IMR-90 (cell line): ENCODE measurements around the gene MLH1. TPM values are rescaled to one million over a fixed set of nuclear protein-coding genes. Genes with fewer than 3 reads are reported as not detected.

Experiments used
- ATAC-seq: fragments of 200-7000 bp; cut with Tn5 transposase; 2 replicates; pipeline ENCODE4 v1.9.1; 2020; ENCODE audit warnings: low read depth, mild to moderate bottlenecking, moderate library complexity
- BruUV-seq: library from RNA; stranded (reverse); fragments of 400-500 nt; replicated peaks from 2 replicates; lab custom pipeline; 2021; lab: Mats Ljungman, UMichigan
- CTCF ChIA-PET: fragments of 300-600 bp; formaldehyde crosslinking; extraction: SDS; loops from one replicate; lab custom pipeline; 2021; ENCODE audit warnings: antibody characterized with exemption; lab: Yijun Ruan, JAX
- POLR2A ChIA-PET: fragments of 300-600 bp; sonication (Branson Sonifier 250); formaldehyde crosslinking; loops from one replicate; lab custom pipeline; 2022; ENCODE audit warnings: antibody characterized with exemption; ENCODE audit not compliant: unreplicated experiment; lab: Charles Lee
- DNase-seq: peaks from one replicate; pipeline ENCODE4 v3.0.0; 2013
- H2AFZ ChIP-seq: replicated peaks from 2 replicates; pipeline ENCODE3; 2013; ENCODE audit warnings: low read length, mild to moderate bottlenecking; ENCODE audit not compliant: poor library complexity
- H2AK5ac ChIP-seq: 2 replicates; pipeline ENCODE4 v1.6.1; 2013; ENCODE audit warnings: low read depth, low read length, inconsistent platforms
- H2AK9ac ChIP-seq: replicated peaks from 2 replicates; pipeline ENCODE3; 2013; ENCODE audit warnings: mild to moderate bottlenecking, low read depth, low read length, moderate library complexity; ENCODE audit not compliant: poor library complexity
- H2BK120ac ChIP-seq: 2 replicates; pipeline ENCODE4 v1.6.1; 2013; ENCODE audit warnings: low read depth, low read length, inconsistent platforms
- H2BK15ac ChIP-seq: 3 replicates; pipeline ENCODE4 v1.6.1; 2013; ENCODE audit warnings: low read depth, low read length, inconsistent platforms
- H2BK20ac ChIP-seq: 2 replicates; pipeline ENCODE4 v1.6.1; 2013; ENCODE audit warnings: low read depth, mild to moderate bottlenecking, inconsistent platforms, low read length, moderate library complexity
- H2BK5ac ChIP-seq: 2 replicates; pipeline ENCODE4 v1.6.1; 2013; ENCODE audit warnings: mild to moderate bottlenecking, low read depth, low read length, inconsistent platforms; ENCODE audit not compliant: poor library complexity, severe bottlenecking
- H3K14ac ChIP-seq: replicated peaks from 2 replicates; pipeline ENCODE4 v1.6.1; 2013; ENCODE audit warnings: low read depth, low read length, inconsistent platforms
- H3K18ac ChIP-seq: 2 replicates; pipeline ENCODE4 v1.6.1; 2013; ENCODE audit warnings: low read depth, low read length, control low read depth
- H3K23ac ChIP-seq: 2 replicates; pipeline ENCODE4 v1.6.1; 2013; ENCODE audit warnings: low read depth, low read length, inconsistent platforms
- H3K27ac ChIP-seq: 2 replicates; pipeline ENCODE4 v1.5.1; 2013; ENCODE audit warnings: mild to moderate bottlenecking, control low read depth, low read length; ENCODE audit not compliant: insufficient read depth
- H3K27me3 ChIP-seq: 2 replicates; pipeline ENCODE4 v1.6.1; 2013; ENCODE audit warnings: low read length; ENCODE audit not compliant: control insufficient read depth, insufficient read depth
- H3K36me3 ChIP-seq: 2 replicates; pipeline ENCODE4 v1.6.1; 2013; ENCODE audit warnings: low read length, mixed read lengths; ENCODE audit not compliant: control insufficient read depth, insufficient read depth
- H3K4ac ChIP-seq: 2 replicates; pipeline ENCODE4 v1.6.1; 2013; ENCODE audit warnings: low read depth, low read length, inconsistent platforms
- H3K4me1 ChIP-seq: 2 replicates; pipeline ENCODE4 v1.6.1; 2013; ENCODE audit warnings: low read length, mixed read lengths; ENCODE audit not compliant: control insufficient read depth, insufficient read depth
- H3K4me2 ChIP-seq: 2 replicates; pipeline ENCODE4 v1.6.1; 2013; ENCODE audit warnings: low read depth, mild to moderate bottlenecking, control low read depth, low read length, moderate library complexity
- H3K4me3 ChIP-seq: 2 replicates; pipeline ENCODE4 v1.5.1; 2013; ENCODE audit warnings: low read depth, mild to moderate bottlenecking, control low read depth, low read length, moderate library complexity; ENCODE audit not compliant: insufficient read depth
- H3K56ac ChIP-seq: 2 replicates; pipeline ENCODE4 v1.6.1; 2013; ENCODE audit warnings: low read length, inconsistent platforms; ENCODE audit not compliant: insufficient read depth; ENCODE audit errors: extremely low read depth
- H3K79me1 ChIP-seq, 2 experiments: 2 replicates each; pipeline ENCODE4 v1.6.1; 2013; ENCODE audit warnings: low read length in 2 of 2, inconsistent platforms in 1 of 2, low read depth in 1 of 2
- H3K9ac ChIP-seq: 2 replicates; pipeline ENCODE4 v1.6.1; 2013; ENCODE audit warnings: low read depth, low read length, control low read depth
- H3K9me1 ChIP-seq: 2 replicates; pipeline ENCODE4 v1.6.1; 2013; ENCODE audit warnings: low read length, inconsistent platforms; ENCODE audit not compliant: insufficient read depth
- H3K9me3 ChIP-seq: 2 replicates; pipeline ENCODE4 v1.6.1; 2013; ENCODE audit warnings: low read length; ENCODE audit not compliant: control insufficient read depth, insufficient read depth
- H4K20me1 ChIP-seq: 2 replicates; pipeline ENCODE4 v1.6.1; 2013; ENCODE audit warnings: low read length, inconsistent platforms; ENCODE audit not compliant: insufficient read depth
- H4K5ac ChIP-seq: 2 replicates; pipeline ENCODE4 v1.6.1; 2013; ENCODE audit warnings: mild to moderate bottlenecking, low read depth, low read length, control low read depth
- H4K8ac ChIP-seq, 2 experiments: 2 replicates each; pipeline ENCODE4 v1.6.1; 2013; ENCODE audit warnings: low read depth in 2 of 2, low read length in 2 of 2, control low read depth in 1 of 2, inconsistent platforms in 1 of 2
- H4K91ac ChIP-seq: 2 replicates; pipeline ENCODE4 v1.6.1; 2013; ENCODE audit warnings: low read depth, low read length, inconsistent platforms; ENCODE audit not compliant: insufficient read depth
- CHD1 ChIP-seq: IDR thresholded peaks from 2 replicates; pipeline ENCODE4 v1.6.1; 2012; ENCODE audit warnings: low read depth, low read length, improper control_type of control experiment
- MAZ ChIP-seq: IDR thresholded peaks from 2 replicates; pipeline ENCODE4 v1.6.1; 2012; ENCODE audit warnings: low read depth, mild to moderate bottlenecking, low read length, improper control_type of control experiment, moderate library complexity, borderline replicate concordance
- POLR2A ChIP-seq: IDR thresholded peaks from 2 replicates; pipeline ENCODE4 v1.6.1; 2012; ENCODE audit warnings: mild to moderate bottlenecking, low read depth, low read length
- RCOR1 ChIP-seq: IDR thresholded peaks from 2 replicates; pipeline ENCODE4 v1.6.1; 2012; ENCODE audit warnings: mild to moderate bottlenecking, low read length, improper control_type of control experiment; ENCODE audit not compliant: insufficient replicate concordance
- SMC3 ChIP-seq: fragments of 150-350 bp; IDR thresholded peaks from 2 replicates; pipeline ENCODE4 v1.6.1; 2016; ENCODE audit warnings: low read depth, mild to moderate bottlenecking, antibody characterized with exemption, low read length, moderate library complexity
- WGBS, 2 experiments: methylation state at CpG; one replicate each; pipeline versions ENCODE4 v1.1.5 to v1.1.7; 2013; ENCODE audit warnings: missing lambda C conversion rate in 2 of 2; ENCODE audit not compliant: insufficient read length in 1 of 2; ENCODE audit errors: extremely low coverage in 2 of 2; 5-methylcytosine and 5-hydroxymethylcytosine counted together
- dilution Hi-C: fragments of 300-500 bp; cut with HindIII; formaldehyde crosslinking; loops from one replicate; pipeline ENCODE4 v1.14.3; 2018; ENCODE audit warnings: low sequenced_read_pairs; ENCODE audit not compliant: unreplicated experiment
- in situ Hi-C: fragments of 300-500 bp; cut with MboI; formaldehyde crosslinking; loops from 3 replicates; pipeline ENCODE4 v1.14.3; 2019; ENCODE audit warnings: low sequenced_read_pairs, inconsistent platforms, mixed read lengths
- intact Hi-C: fragments of 100-400 bp; cut with micrococcal nuclease; formaldehyde crosslinking; loops from 2 replicates; pipeline ENCODE4 v1.10.0; 2022
- polyA plus RNA-seq, 3 experiments: library from polyadenylated mRNA; depleted of rRNA; stranded (reverse); fragments of >200 nt; gene quantifications; 2 replicates each; pipeline ENCODE4 v1.2.3, GENCODE V29; 2012; ENCODE audit warnings: low replicate concordance in 1 of 3
- total RNA-seq: library from RNA; depleted of rRNA; stranded (reverse); fragments of >200 nt; gene quantifications from 2 replicates; pipeline ENCODE4 v1.2.3, GENCODE V29; 2012

MLH1 gene
- total and polyA plus RNA-seq, 2 of the 4 experiments (the other 2 are of a cell fraction): 30.2 to 54.1 TPM

DNA sequence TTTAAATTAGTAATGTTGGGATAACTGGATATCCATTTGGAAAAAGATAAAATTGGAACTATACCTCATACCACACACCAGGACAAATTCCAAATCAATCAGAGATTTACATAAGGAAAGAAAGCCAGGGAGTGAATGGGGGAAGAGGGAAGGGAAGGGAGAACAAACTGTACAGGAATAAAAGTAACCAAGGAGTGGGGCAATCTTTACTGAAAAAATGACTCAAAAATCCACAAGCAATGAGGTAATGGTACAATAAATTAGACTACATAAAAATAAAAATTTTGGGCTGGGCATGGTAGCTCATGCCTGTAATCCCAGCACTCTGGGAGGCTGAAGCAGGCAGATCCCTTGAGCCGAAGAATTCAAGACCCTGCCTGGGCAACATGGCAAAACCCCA is 82.6 kb downstream of the MLH1 start:
- intact Hi-C loops: loop anchor here (2.0 kb wide), 1 partner anchor 19 kb away; no protein-coding TSS in a partner anchor
- WGBS, 2 experiments: no CpG with 5 or more reads among the region's 1 CpG
- no peak overlapping the region for H4K91ac ChIP-seq

More for the DNA sequence above, 82.6 kb downstream of the MLH1 start:
- H3K23ac ChIP-seq: no peak overlapping the region
- H3K9me3 ChIP-seq: no peaks in the 10 kb centered on the region
- no peaks in the 10 kb centered on the region; the same call in 1 of the 2 replicates for H4K20me1 ChIP-seq
- H3K4me3 ChIP-seq: no peak overlapping the region
- ChIA-PET POLR2A (no interaction called here), CTCF (no interaction called here)
- peaks cover 4% of the 10 kb centered on the region; the same call in 1 of the 2 replicates for H3K9me1 ChIP-seq
- no peak overlapping the region for H2BK15ac ChIP-seq
- in situ Hi-C loops: no loop called here
- H2BK120ac ChIP-seq: no peak overlapping the region
- peak overlapping the region; percentile 59 for H2BK5ac ChIP-seq
- ATAC-seq (no peak), DNase-seq (no peak)
- no peak overlapping the region for H3K56ac ChIP-seq
- H3K14ac ChIP-seq: no peak overlapping the region
- H3K18ac ChIP-seq: no peak overlapping the region
- no peak overlapping the region for H4K5ac ChIP-seq
- H3K27ac ChIP-seq: no peak overlapping the region
- H2BK20ac ChIP-seq: no peak overlapping the region
- peaks cover 9% of the 10 kb centered on the region for H3K4me1 ChIP-seq
- BruUV-seq: no TSS peak
- H2AK9ac ChIP-seq: no peak overlapping the region
- H4K8ac ChIP-seq: no peak overlapping the region
- no peak overlapping the region for H3K4me2 ChIP-seq
- H3K36me3 ChIP-seq: peaks cover 10% of the 10 kb centered on the region
- no peaks in the 10 kb centered on the region for H3K27me3 ChIP-seq
- no peak overlapping the region for H2AFZ ChIP-seq
- H3K79me1 ChIP-seq: peaks cover 10 to 14% of the 10 kb centered on the region in 2 experiments; a peak in 3 of 4 replicates
- no peak overlapping the region for H3K4ac ChIP-seq
- H3K9ac ChIP-seq: no peak overlapping the region
- dilution Hi-C loops: no loop called here
- no peak overlapping the region for H2AK5ac ChIP-seq
- TF ChIP-seq MAZ (no peak), CHD1 (no peak), RCOR1 (no peak), SMC3 (no peak), POLR2A (no peak)
